GM10266 (cell line): ENCODE results near the gene LRMDA.
A peak's percentile ranks its signal among the peaks of the same experiment; 100 is the strongest.

Source experiments
- DNase-seq: peaks from one replicate; pipeline ENCODE4 v3.0.0; 2012; ENCODE audit errors: extremely low spot score
- CTCF ChIP-seq: IDR thresholded peaks from 2 replicates; pipeline ENCODE4 v1.5.1; 2012; ENCODE audit warnings: mild to moderate bottlenecking, low read depth; ENCODE audit not compliant: control insufficient read depth, insufficient read depth; ENCODE audit errors: missing control alignments

The LRMDA gene

GRCh38 chr10:76301950-76302349 is 870.5 kb downstream of the LRMDA start:
- DNase-seq: no peak
- TF ChIP-seq CTCF: no peak

- TF ChIP-seq CTCF: no peak
- DNase-seq: no peak
Measured at GRCh38 chr10:76302481-76302880, 871.1 kb downstream of the LRMDA start.

- DNase-seq: no peak
- TF ChIP-seq CTCF: no peak
Measured at GRCh38 chr10:76302961-76303630, 871.7 kb downstream of the LRMDA start.

- peak; percentile 11 for DNase-seq
- TF ChIP-seq CTCF: peak; percentile 32
Measured at GRCh38 chr10:76303682-76304316, 872.4 kb downstream of the LRMDA start.

GRCh38 chr10:76305930-76306615 is 874.6 kb downstream of the LRMDA start:
- DNase-seq: no peak
- no peak for TF ChIP-seq CTCF

- TF ChIP-seq CTCF: no peak
- DNase-seq: no peak
Measured at GRCh38 chr10:76306856-76307255, 875.4 kb downstream of the LRMDA start.

- TF ChIP-seq CTCF: no peak
- no peak for DNase-seq
Measured at GRCh38 chr10:76309070-76309469, 877.6 kb downstream of the LRMDA start.
